ENCODE data around the gene HSPA1A. TPM values are rescaled to one million over a fixed set of nuclear protein-coding genes. Genes with fewer than 3 reads are reported as not detected.
"Not testable (repeated sequence)": the region's sequence is repeated elsewhere in the genome, so short reads cannot be mapped to it uniquely, and the experiment has no call there.

HSPA1A gene
- polyA plus RNA-seq, 1 donor (not counting 4 experiments of a cell fraction or from before 2014, with no cell fraction given) = 110 TPM

DNA sequence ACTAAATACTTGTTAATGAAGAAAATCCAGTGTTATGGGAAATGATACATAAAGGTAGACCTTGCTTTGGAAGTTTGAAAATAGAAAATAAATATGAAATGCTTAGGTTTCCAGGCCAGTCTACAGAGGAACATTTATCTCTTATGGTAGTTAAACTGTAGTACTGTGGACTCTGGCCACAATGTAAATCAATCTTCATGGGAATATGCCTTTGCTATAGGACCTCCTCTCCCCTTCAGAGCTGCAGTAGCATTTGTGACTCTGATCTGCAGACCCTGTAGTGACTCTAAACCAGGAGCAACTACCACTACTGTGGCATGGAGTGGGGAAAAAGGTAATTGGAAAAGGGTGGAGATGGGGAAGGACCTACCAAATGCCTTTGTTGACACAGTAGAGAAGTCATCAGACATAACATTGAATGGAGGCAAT is 4.5 kb downstream of the HSPA1A start:
- DNase-seq (ENCODE audit: low read depth, low spot score) = no peak
- Histone ChIP-seq H3K27ac (ENCODE audit: control insufficient read depth, insufficient read depth, low read length) (peak overlapping the region; percentile 13), H3K9me3 (ENCODE audit: control insufficient read depth, low read depth, low read length) (no peaks in the 10 kb centered on the region), H3K36me3 (ENCODE audit: control insufficient read depth in 2 of 2, extremely low read depth in 1 of 2, insufficient read depth in 2 of 2, low read length in 2 of 2) (no peaks in the 10 kb centered on the region), H3K27me3 (ENCODE audit: control insufficient read depth, extremely low read depth, insufficient read depth, low read length) (no peaks in the 10 kb centered on the region), H3K4me3 (ENCODE audit: control insufficient read depth in 2 of 3, extremely low read depth in 1 of 3, insufficient read depth in 2 of 3, low read depth in 1 of 3, low read length in 3 of 3) (no peak overlapping the region), H2AFZ (ENCODE audit: control insufficient read depth, low read length) (no peak overlapping the region), H4K20me1 (ENCODE audit: control insufficient read depth, extremely low read depth, insufficient read depth, low read length) (no peaks in the 10 kb centered on the region), H3K79me2 (ENCODE audit: control insufficient read depth, insufficient read depth, low read length) (peaks cover 26% of the 10 kb centered on the region), H3K9ac (ENCODE audit: control insufficient read depth, extremely low read depth, insufficient read depth, low read length) (no peak overlapping the region), H3K4me1 (ENCODE audit: control insufficient read depth, extremely low read depth, insufficient read depth, low read length) (peaks cover 39% of the 10 kb centered on the region), H3K4me2 (ENCODE audit: control insufficient read depth, extremely low read depth, insufficient read depth, low read depth, low read length) (peak overlapping the region; percentile 34), H3K9me1 (ENCODE audit: control insufficient read depth, extremely low read depth, insufficient read depth, low read length) (no peaks in the 10 kb centered on the region)
- dilution Hi-C loops (cut with MboI; ENCODE audit: extremely low pct_ligation_motif_present, low sequenced_read_pairs) = no loop called here
- TF ChIP-seq CTCF (optimal IDR thresholded peaks at IDR 0.05 in 1 of 3, IDR thresholded peaks at IDR 0.05 in 1 of 3, conservative IDR thresholded peaks at IDR 0.05 in 1 of 3; ENCODE audit: extremely low read depth in 1 of 3, insufficient read depth in 2 of 3, low read length in 3 of 3) (no peak), EZH2 (IDR thresholded peaks at IDR 0.05; ENCODE audit: low read length) (no peak)
- FAIRE-seq = no peak

- H3K4me3 ChIP-seq (ENCODE audit: control insufficient read depth in 2 of 3, extremely low read depth in 1 of 3, insufficient read depth in 2 of 3, low read depth in 1 of 3, low read length in 3 of 3); H3K9ac ChIP-seq (ENCODE audit: control insufficient read depth, extremely low read depth, insufficient read depth, low read length); H3K27me3 ChIP-seq (ENCODE audit: control insufficient read depth, extremely low read depth, insufficient read depth, low read length); H2AFZ ChIP-seq (ENCODE audit: control insufficient read depth, low read length); H3K4me2 ChIP-seq (ENCODE audit: control insufficient read depth, extremely low read depth, insufficient read depth, low read depth, low read length); dilution Hi-C loops (cut with MboI; ENCODE audit: extremely low pct_ligation_motif_present, low sequenced_read_pairs); H3K9me1 ChIP-seq (ENCODE audit: control insufficient read depth, extremely low read depth, insufficient read depth, low read length); H3K36me3 ChIP-seq (ENCODE audit: control insufficient read depth in 2 of 2, extremely low read depth in 1 of 2, insufficient read depth in 2 of 2, low read length in 2 of 2); H3K27ac ChIP-seq (ENCODE audit: control insufficient read depth, insufficient read depth, low read length); H4K20me1 ChIP-seq (ENCODE audit: control insufficient read depth, extremely low read depth, insufficient read depth, low read length); DNase-seq (ENCODE audit: low read depth, low spot score); FAIRE-seq; H3K9me3 ChIP-seq (ENCODE audit: control insufficient read depth, low read depth, low read length): not testable (repeated sequence)
- Histone ChIP-seq H3K79me2 (ENCODE audit: control insufficient read depth, insufficient read depth, low read length) (peaks cover 26% of the 10 kb centered on the region), H3K4me1 (ENCODE audit: control insufficient read depth, extremely low read depth, insufficient read depth, low read length) (peaks cover 42% of the 10 kb centered on the region)
Observed at GRCh38 chr6:31820399-31820798, 5.1 kb downstream of the HSPA1A start.
